K562 (cell line): ENCODE data around the gene NFKB2. TPM values are rescaled to one million over a fixed set of nuclear protein-coding genes. Genes with fewer than 3 reads are reported as not detected.

Experiments
- ATAC-seq: fragments of 200-7000 bp; cut with Tn5 transposase; 3 replicates; pipeline ENCODE4 v1.9.1; 2020; ENCODE audit warnings: moderate library complexity
- BruUV-seq: library from RNA; stranded (reverse); fragments of 400-500 nt; replicated peaks from 2 replicates; lab custom pipeline; 2021; lab: Mats Ljungman, UMichigan
- CTCF ChIA-PET: fragments of 300-600 bp; formaldehyde crosslinking; extraction: SDS; loops from one replicate; lab custom pipeline; 2021; ENCODE audit warnings: low intra/inter-chr PET ratio; lab: Yijun Ruan, JAX
- POLR2A ChIA-PET: fragments of 300-600, 350-650 bp; sonication (Branson Sonifier 250); formaldehyde crosslinking; extraction: SDS; loops from one replicate; lab custom pipeline; 2021; ENCODE audit warnings: antibody characterized with exemption, inconsistent platforms; lab: Yijun Ruan, JAX
- DNase-seq, 4 experiments: peaks; one replicate each; pipeline versions ENCODE4 v3.0.0 to v3.0.0-alpha.2; 2011 to 2018; ENCODE audit warnings: low spot score in 3 of 4, mixed read lengths in 3 of 4; ENCODE audit errors: extremely low read depth in 1 of 4
- FAIRE-seq: peaks from 2 replicates; lab custom pipeline; 2011; peaks lifted over from hg19 to GRCh38; lab: Jason Lieb, UNC
- H2AFZ ChIP-seq: 2 replicates; pipeline ENCODE4 v1.6.0; 2011; ENCODE audit warnings: low read depth, low read length, control low read depth, inconsistent platforms
- H3K27ac ChIP-seq: fragments of 200-600 bp; 3 replicates; pipeline ENCODE4 v1.8.0; 2011; ENCODE audit warnings: low read depth, mild to moderate bottlenecking, control low read depth, inconsistent platforms, low read length, moderate library complexity, mixed read lengths; ENCODE audit errors: extremely low read depth
- H3K27me3 ChIP-seq, 2 experiments: fragments of 300-600 bp in 1 of 2; 2 replicates in 1 of 2; 3 replicates in 1 of 2; pipeline versions ENCODE4 v1.6.0 to v1.8.0; 2011; ENCODE audit warnings: inconsistent platforms in 2 of 2, low read length in 2 of 2, mild to moderate bottlenecking in 1 of 2, mixed read lengths in 1 of 2, moderate library complexity in 1 of 2; ENCODE audit not compliant: control insufficient read depth in 2 of 2, insufficient read depth in 2 of 2
- H3K36me3 ChIP-seq: fragments of 300-600 bp; 3 replicates; pipeline ENCODE4 v1.8.0; 2011; ENCODE audit warnings: mild to moderate bottlenecking, low read length, inconsistent platforms; ENCODE audit not compliant: control insufficient read depth, insufficient read depth
- H3K4me1 ChIP-seq, 2 experiments: fragments of 200-600 bp in 1 of 2; replicated peaks in 1 of 2; 2 replicates in 1 of 2; 3 replicates in 1 of 2; pipeline versions ENCODE4 v1.5.1 to v1.8.0; 2011; ENCODE audit warnings: inconsistent platforms in 2 of 2, low read length in 2 of 2, mild to moderate bottlenecking in 1 of 2, mixed read lengths in 1 of 2, moderate library complexity in 1 of 2; ENCODE audit not compliant: control insufficient read depth in 2 of 2, insufficient read depth in 2 of 2
- H3K4me2 ChIP-seq: 2 replicates; pipeline ENCODE4 v1.6.1; 2011; ENCODE audit warnings: low read length, control low read depth, inconsistent platforms, mixed read lengths; ENCODE audit not compliant: insufficient read depth
- H3K4me3 ChIP-seq: fragments of 200-600 bp; sonication (generic), shearing (Covaris generic); 2 replicates; pipeline ENCODE4 v1.5.1; 2016; ENCODE audit warnings: control low read depth, inconsistent platforms
- H3K79me2 ChIP-seq: fragments of 200-600 bp; 3 replicates; pipeline ENCODE4 v1.8.0; 2011; ENCODE audit warnings: low read length, inconsistent platforms; ENCODE audit not compliant: control insufficient read depth, insufficient read depth
- H3K9ac ChIP-seq, 2 experiments: 2 replicates each; pipeline versions ENCODE4 v1.6.0 to v1.6.1; 2011; ENCODE audit warnings: low read depth in 2 of 2, low read length in 2 of 2, control low read depth in 1 of 2, inconsistent platforms in 1 of 2, mild to moderate bottlenecking in 1 of 2, mixed read lengths in 1 of 2; ENCODE audit not compliant: insufficient read depth in 1 of 2
- H3K9me1 ChIP-seq: one replicate; pipeline ENCODE4 v1.6.0; 2011; ENCODE audit warnings: inconsistent platforms, mild to moderate bottlenecking, low read length, moderate library complexity; ENCODE audit not compliant: control insufficient read depth, insufficient read depth
- H3K9me3 ChIP-seq: replicated peaks from 2 replicates; pipeline ENCODE4 v1.5.1; 2011; ENCODE audit warnings: low read depth, low read length, inconsistent platforms; ENCODE audit not compliant: control insufficient read depth, insufficient read depth
- H4K20me1 ChIP-seq: replicated peaks from 2 replicates; pipeline ENCODE4 v1.6.1; 2011; ENCODE audit warnings: low read length, inconsistent platforms, mixed read lengths; ENCODE audit not compliant: control insufficient read depth, insufficient read depth
- ADNP ChIP-seq: fragments of 200-800 bp; sonication (Bioruptor generic); IDR thresholded peaks from 2 replicates; pipeline ENCODE4 v1.6.1; 2016; ENCODE audit warnings: missing genetic modification characterization, missing compliant biosample characterization
- CBX8 ChIP-seq: fragments of 200-600 bp; sonication (generic); IDR thresholded peaks from 2 replicates; pipeline ENCODE4 v1.6.1; 2012; ENCODE audit warnings: borderline replicate concordance, mixed run types, low read depth, mild to moderate bottlenecking, moderate library complexity, mixed read lengths, low read length, control low read depth, inconsistent platforms; ENCODE audit not compliant: poor library complexity, severe bottlenecking; ENCODE audit errors: extremely low read depth
- FOSL1 ChIP-seq: fragments of 200-800 bp; sonication (Bioruptor generic); conservative IDR thresholded peaks from 2 replicates; pipeline ENCODE4 v1.6.1; 2016; ENCODE audit warnings: missing genetic modification characterization, missing compliant biosample characterization
- GATAD2A ChIP-seq: fragments of 450-650 bp; IDR thresholded peaks from 2 replicates; pipeline ENCODE4 v1.6.1; 2017
- NCOA6 ChIP-seq: fragments of 450-650 bp; IDR thresholded peaks from 2 replicates; pipeline ENCODE4 v1.6.1; 2017; ENCODE audit warnings: mild to moderate bottlenecking
- NRF1 ChIP-seq, 2 experiments: fragments of 450-650 bp; IDR thresholded peaks in 1 of 2; conservative IDR thresholded peaks in 1 of 2; 2 replicates each; pipeline ENCODE4 v1.6.1; 2014; ENCODE audit warnings: mild to moderate bottlenecking in 2 of 2
- POLR2AphosphoS5 ChIP-seq: IDR thresholded peaks from 2 replicates; pipeline ENCODE4 v1.6.1; 2011; ENCODE audit warnings: mild to moderate bottlenecking, low read depth, low read length, moderate library complexity; ENCODE audit not compliant: control insufficient read depth, insufficient read depth
- PYGO2 ChIP-seq: fragments of 450-650 bp; IDR thresholded peaks from 2 replicates; pipeline ENCODE4 v1.6.1; 2016; ENCODE audit warnings: mild to moderate bottlenecking, missing genetic modification characterization, moderate library complexity, missing compliant biosample characterization
- TSC22D4 ChIP-seq: fragments of 450-650 bp; IDR thresholded peaks from 2 replicates; pipeline ENCODE4 v1.6.1; 2016; ENCODE audit warnings: missing genetic modification characterization, missing biosample characterization, control low read depth
- ZFPM2 ChIP-seq: fragments of 250-450 bp; sonication (Bioruptor Pico); IDR thresholded peaks from 2 replicates; pipeline ENCODE4 v1.5.1; 2022; ENCODE audit warnings: mild to moderate bottlenecking
- ZNF263 ChIP-seq: sonication (generic); formaldehyde crosslinking; IDR thresholded peaks from 2 replicates; pipeline ENCODE4 v1.8.0; 2022; ENCODE audit warnings: mild to moderate bottlenecking, missing genetic modification reagents, borderline replicate concordance
- WGBS: fragments of 100-300 bp; shearing (Covaris generic); methylation state at CpG from one replicate; pipeline ENCODE4 v1.1.6; 2016; ENCODE audit warnings: low coverage, mixed read lengths; ENCODE audit not compliant: insufficient coverage; ENCODE audit errors: missing lambda C conversion rate; 5-methylcytosine and 5-hydroxymethylcytosine counted together
- in situ Hi-C: fragments of 300-500 bp; cut with MboI; formaldehyde crosslinking; loops from 4 replicates; pipeline ENCODE4 v1.15.0; 2018; ENCODE audit warnings: inconsistent platforms, mixed read lengths
- intact Hi-C: fragments of 100-400 bp; cut with micrococcal nuclease; formaldehyde crosslinking; loops from 2 replicates; pipeline ENCODE4 v1.14.2; 2022
- polyA plus RNA-seq, 8 experiments: library from polyadenylated mRNA; depleted of rRNA in 4 of 8; stranded (reverse) in 5 of 8; unstranded in 3 of 8; fragments of >200 nt; fragmentation: Nextera tagmentation in 2 of 8; fragmentation: Illumina TruSeq in 1 of 8; extraction: Ambion mirVana in 2 of 8; extraction: Trizol in 1 of 8; gene quantifications; 2 replicates each; pipeline versions ENCODE4 v1.2.1 to v1.2.3, GENCODE V29; 2011 to 2014; ENCODE audit warnings: inconsistent platforms in 1 of 8, missing spikeins in 1 of 8
- total RNA-seq, 7 experiments: library from RNA; depleted of rRNA in 6 of 7; stranded (reverse); fragments of >200 nt in 6 of 7; fragmentation: Illumina TruSeq in 2 of 7; extraction: Trizol in 2 of 7; gene quantifications; 2 replicates each; pipeline versions ENCODE4 v1.2.1 to v1.2.3, GENCODE V29; 2011 to 2021; ENCODE audit warnings: low replicate concordance in 1 of 7
- TF ChIP-seq, protein P1 (sequence below): fragments of 200-400 bp; formaldehyde crosslinking; IDR thresholded peaks from 2 replicates; pipeline ENCODE4 v1.6.1; 2017; ENCODE audit warnings: mild to moderate bottlenecking, low read depth, low read length, moderate library complexity
- TF ChIP-seq, protein P2 (sequence below): fragments of 450-650 bp; IDR thresholded peaks from 2 replicates; pipeline ENCODE4 v1.6.1; 2017; ENCODE audit warnings: mild to moderate bottlenecking, moderate library complexity
- TF ChIP-seq, protein P3 (sequence below): sonication (generic); formaldehyde crosslinking; IDR thresholded peaks from 2 replicates; pipeline ENCODE4 v1.8.0; 2022; ENCODE audit warnings: mild to moderate bottlenecking, missing genetic modification reagents
- TF ChIP-seq, protein P4 (sequence below): IDR thresholded peaks from 3 replicates; pipeline ENCODE4 v1.6.1; 2011; ENCODE audit warnings: borderline replicate concordance, mild to moderate bottlenecking; ENCODE audit not compliant: insufficient read length, insufficient read depth

Gene NFKB2
- total and polyA plus RNA-seq, 9 of the 15 experiments (the other 6 are each of a cell fraction or from before 2014, with no cell fraction given), result 0.07 to 20.3 (median 7.9) TPM

DNA sequence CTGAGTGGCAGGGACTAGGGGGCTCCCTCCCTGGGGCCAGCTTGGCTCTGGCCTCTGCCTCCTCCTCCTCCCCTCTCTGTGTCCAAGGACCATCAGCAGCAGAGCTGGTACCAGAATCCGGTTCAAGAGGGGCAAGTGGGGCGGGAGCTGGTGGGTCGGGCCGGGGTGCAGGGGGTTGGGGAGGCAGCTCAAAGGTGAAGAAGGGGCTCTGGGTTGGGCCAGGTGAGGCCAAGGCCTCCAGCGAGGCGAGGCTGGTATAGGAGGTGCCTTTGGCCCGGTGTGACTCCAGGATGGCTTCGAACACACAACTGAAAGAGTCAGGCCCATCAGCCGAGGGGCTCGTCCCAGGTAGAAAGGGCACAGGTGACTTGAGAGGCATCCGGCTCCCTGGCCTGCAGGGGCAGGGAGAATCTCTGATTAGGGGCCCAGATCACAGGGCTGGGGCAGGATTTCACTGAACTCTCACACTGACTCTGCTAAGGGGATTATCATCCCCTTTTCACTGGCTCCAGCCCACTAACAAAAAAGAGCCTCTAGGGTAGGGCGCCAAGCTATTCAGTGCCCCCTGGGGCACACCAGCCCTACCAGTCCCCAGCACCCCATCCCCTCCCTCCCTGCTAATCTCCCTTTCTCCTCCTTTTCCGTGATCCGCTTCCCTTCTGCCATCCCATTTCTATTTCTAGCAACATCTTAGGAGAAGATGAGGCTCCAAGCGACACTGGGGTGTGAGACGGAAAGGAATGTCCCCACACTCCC is 18.5 kb downstream of the NFKB2 start:
- Histone ChIP-seq H4K20me1 (no peaks in the 10 kb centered on the region), H3K36me3 (no peaks in the 10 kb centered on the region), H3K4me3 (no peak overlapping the region), H3K9me3 (no peaks in the 10 kb centered on the region), H3K9ac (no peak overlapping the region), H3K4me1 (peaks cover 0 to 35% of the 10 kb centered on the region in 2 experiments; a peak in 3 of 5 replicates), H3K79me2 (no peaks in the 10 kb centered on the region), H3K27me3 (peaks cover 10 to 37% of the 10 kb centered on the region in 2 experiments; a peak in 3 of 5 replicates), H3K9me1 (no peaks in the 10 kb centered on the region), H3K4me2 (no peak overlapping the region), H2AFZ (no peak overlapping the region), H3K27ac (no peak overlapping the region)
- intact Hi-C loops, result no loop called here
- WGBS, result 6% methylated on average over 6 of the region's 16 CpGs
- DNase-seq (no peak), ATAC-seq (no peak), FAIRE-seq (no peak)
- in situ Hi-C loops, result no loop called here
- CTCF ChIA-PET, result no interaction called here
- BruUV-seq, result no TSS peak
- POLR2A ChIA-PET, result interaction anchor here (1.0 kb wide), 1 partner anchor 12 kb away, joined by 3 read pairs; no protein-coding TSS in a partner anchor
- TF ChIP-seq, protein P1, sequence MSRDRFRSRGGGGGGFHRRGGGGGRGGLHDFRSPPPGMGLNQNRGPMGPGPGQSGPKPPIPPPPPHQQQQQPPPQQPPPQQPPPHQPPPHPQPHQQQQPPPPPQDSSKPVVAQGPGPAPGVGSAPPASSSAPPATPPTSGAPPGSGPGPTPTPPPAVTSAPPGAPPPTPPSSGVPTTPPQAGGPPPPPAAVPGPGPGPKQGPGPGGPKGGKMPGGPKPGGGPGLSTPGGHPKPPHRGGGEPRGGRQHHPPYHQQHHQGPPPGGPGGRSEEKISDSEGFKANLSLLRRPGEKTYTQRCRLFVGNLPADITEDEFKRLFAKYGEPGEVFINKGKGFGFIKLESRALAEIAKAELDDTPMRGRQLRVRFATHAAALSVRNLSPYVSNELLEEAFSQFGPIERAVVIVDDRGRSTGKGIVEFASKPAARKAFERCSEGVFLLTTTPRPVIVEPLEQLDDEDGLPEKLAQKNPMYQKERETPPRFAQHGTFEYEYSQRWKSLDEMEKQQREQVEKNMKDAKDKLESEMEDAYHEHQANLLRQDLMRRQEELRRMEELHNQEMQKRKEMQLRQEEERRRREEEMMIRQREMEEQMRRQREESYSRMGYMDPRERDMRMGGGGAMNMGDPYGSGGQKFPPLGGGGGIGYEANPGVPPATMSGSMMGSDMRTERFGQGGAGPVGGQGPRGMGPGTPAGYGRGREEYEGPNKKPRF, result no peak
- TF ChIP-seq FOSL1 (no peak), NRF1 (conservative IDR thresholded peaks at IDR 0.05 in 1 of 2, IDR thresholded peaks at IDR 0.05 in 1 of 2) (no peak), ZFPM2 (CRISPR knock-in tag) (no peak), CBX8 (no peak), ADNP (tag) (no peak), PYGO2 (no peak), TSC22D4 (tag) (no peak), ZNF263 (no peak), GATAD2A (no peak), POLR2AphosphoS5 (no peak), NCOA6 (no peak)
- TF ChIP-seq, protein P2, sequence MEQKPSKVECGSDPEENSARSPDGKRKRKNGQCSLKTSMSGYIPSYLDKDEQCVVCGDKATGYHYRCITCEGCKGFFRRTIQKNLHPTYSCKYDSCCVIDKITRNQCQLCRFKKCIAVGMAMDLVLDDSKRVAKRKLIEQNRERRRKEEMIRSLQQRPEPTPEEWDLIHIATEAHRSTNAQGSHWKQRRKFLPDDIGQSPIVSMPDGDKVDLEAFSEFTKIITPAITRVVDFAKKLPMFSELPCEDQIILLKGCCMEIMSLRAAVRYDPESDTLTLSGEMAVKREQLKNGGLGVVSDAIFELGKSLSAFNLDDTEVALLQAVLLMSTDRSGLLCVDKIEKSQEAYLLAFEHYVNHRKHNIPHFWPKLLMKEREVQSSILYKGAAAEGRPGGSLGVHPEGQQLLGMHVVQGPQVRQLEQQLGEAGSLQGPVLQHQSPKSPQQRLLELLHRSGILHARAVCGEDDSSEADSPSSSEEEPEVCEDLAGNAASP, result no peak
- TF ChIP-seq, protein P3, sequence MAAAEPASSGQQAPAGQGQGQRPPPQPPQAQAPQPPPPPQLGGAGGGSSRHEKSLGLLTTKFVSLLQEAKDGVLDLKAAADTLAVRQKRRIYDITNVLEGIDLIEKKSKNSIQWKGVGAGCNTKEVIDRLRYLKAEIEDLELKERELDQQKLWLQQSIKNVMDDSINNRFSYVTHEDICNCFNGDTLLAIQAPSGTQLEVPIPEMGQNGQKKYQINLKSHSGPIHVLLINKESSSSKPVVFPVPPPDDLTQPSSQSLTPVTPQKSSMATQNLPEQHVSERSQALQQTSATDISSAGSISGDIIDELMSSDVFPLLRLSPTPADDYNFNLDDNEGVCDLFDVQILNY (CRISPR knock-in tag), result no peak
- TF ChIP-seq, protein P4, sequence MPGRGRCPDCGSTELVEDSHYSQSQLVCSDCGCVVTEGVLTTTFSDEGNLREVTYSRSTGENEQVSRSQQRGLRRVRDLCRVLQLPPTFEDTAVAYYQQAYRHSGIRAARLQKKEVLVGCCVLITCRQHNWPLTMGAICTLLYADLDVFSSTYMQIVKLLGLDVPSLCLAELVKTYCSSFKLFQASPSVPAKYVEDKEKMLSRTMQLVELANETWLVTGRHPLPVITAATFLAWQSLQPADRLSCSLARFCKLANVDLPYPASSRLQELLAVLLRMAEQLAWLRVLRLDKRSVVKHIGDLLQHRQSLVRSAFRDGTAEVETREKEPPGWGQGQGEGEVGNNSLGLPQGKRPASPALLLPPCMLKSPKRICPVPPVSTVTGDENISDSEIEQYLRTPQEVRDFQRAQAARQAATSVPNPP, result no peak
